ELF-1 (cell line): Measurements from ENCODE around the gene SGCA.
A peak's percentile ranks its signal among the peaks of the same experiment; 100 is the strongest.

ENCODE experiments used
- DNase-seq: peaks from one replicate; pipeline ENCODE4 v3.0.0-alpha.2; 2016; ENCODE audit warnings: low read depth, low spot score

Gene SGCA

GRCh38 chr17:50166518-50167181 is 845 bp downstream of the SGCA start:
- no peak for DNase-seq

- no peak for DNase-seq
Measured at GRCh38 chr17:50167371-50167770, 1.6 kb downstream of the SGCA start.

- DNase-seq, result no peak
Measured at GRCh38 chr17:50168319-50168718, 2.5 kb downstream of the SGCA start.

- peak; percentile 91 for DNase-seq
Measured at GRCh38 chr17:50169121-50169764, 3.4 kb downstream of the SGCA start.

GRCh38 chr17:50169881-50170459 is 4.2 kb downstream of the SGCA start:
- DNase-seq, result no peak

- DNase-seq, result no peak
Measured at GRCh38 chr17:50170662-50171370, 5.0 kb downstream of the SGCA start.

- DNase-seq, result no peak
Measured at GRCh38 chr17:50171371-50172071, 5.7 kb downstream of the SGCA start.

- no peak for DNase-seq
Measured at GRCh38 chr17:50172130-50172529, 6.3 kb downstream of the SGCA start.

GRCh38 chr17:50172936-50173334 is 7.1 kb downstream of the SGCA start:
- DNase-seq, result no peak

- DNase-seq, result peak; percentile 66
Measured at GRCh38 chr17:50173335-50173941, 7.6 kb downstream of the SGCA start.

GRCh38 chr17:50174444-50174843 is 8.6 kb downstream of the SGCA start:
- DNase-seq, result no peak

- no peak for DNase-seq
Measured at GRCh38 chr17:50175035-50175807, 9.4 kb downstream of the SGCA start.

- DNase-seq, result no peak
Measured at GRCh38 chr17:50176559-50177357, 11.0 kb downstream of the SGCA start.

- no peak for DNase-seq
Measured at GRCh38 chr17:50177476-50177875, 11.7 kb downstream of the SGCA start.

- peak; percentile 87 for DNase-seq
Measured at GRCh38 chr17:50177983-50178834, 12.4 kb downstream of the SGCA start.

GRCh38 chr17:50180111-50180510 is 14.3 kb downstream of the SGCA start:
- DNase-seq, result no peak

- no peak for DNase-seq
Measured at GRCh38 chr17:50180620-50181019, 14.8 kb downstream of the SGCA start.

- no peak for DNase-seq
Measured at GRCh38 chr17:50181144-50181543, 15.3 kb downstream of the SGCA start.
